OCI-LY7 (cell line): ENCODE data around the gene RAB17. TPM values are rescaled to one million over a fixed set of nuclear protein-coding genes. Genes with fewer than 3 reads are reported as not detected.

Experiments used
- BruUV-seq: library from RNA; stranded (reverse); fragments of 400-500 nt; replicated peaks from 2 replicates; lab custom pipeline; 2021; lab: Mats Ljungman, UMichigan
- CTCF ChIA-PET: fragments of 300-600 bp; sonication (Branson Sonifier 250); formaldehyde crosslinking; loops from one replicate; lab custom pipeline; 2022; ENCODE audit warnings: antibody characterized with exemption; ENCODE audit not compliant: unreplicated experiment; lab: Charles Lee
- POLR2A ChIA-PET: fragments of 300-600 bp; sonication (Branson Sonifier 250); formaldehyde crosslinking; loops from one replicate; lab custom pipeline; 2022; ENCODE audit warnings: antibody characterized with exemption; lab: Charles Lee
- DNase-seq: peaks from one replicate; pipeline ENCODE4 v3.0.0-alpha.2; 2015; ENCODE audit warnings: low spot score
- H2AFZ ChIP-seq: fragments of 200-600 bp; sonication (generic), shearing (Covaris generic); 2 replicates; pipeline ENCODE4 v1.6.1; 2014; ENCODE audit warnings: mild to moderate bottlenecking, antibody characterized with exemption, low read length, moderate library complexity
- H3K27ac ChIP-seq: fragments of 200-600 bp; sonication (generic); 2 replicates; pipeline ENCODE4 v1.5.1; 2014; ENCODE audit warnings: mixed run types, low read depth, mild to moderate bottlenecking, moderate library complexity, low read length, inconsistent platforms; ENCODE audit not compliant: poor library complexity, severe bottlenecking
- H3K36me3 ChIP-seq: fragments of 200-600 bp; sonication (generic); 2 replicates; pipeline ENCODE4 v1.6.1; 2014; ENCODE audit warnings: mild to moderate bottlenecking, antibody characterized with exemption, low read length, moderate library complexity, mixed read lengths; ENCODE audit not compliant: insufficient read depth
- H3K4me1 ChIP-seq: fragments of 200-600 bp; sonication (generic); 2 replicates; pipeline ENCODE4 v1.5.1; 2014; ENCODE audit warnings: mild to moderate bottlenecking, low read length; ENCODE audit not compliant: insufficient read depth, poor library complexity, severe bottlenecking
- H3K4me2 ChIP-seq: fragments of 200-600 bp; sonication (generic); 2 replicates; pipeline ENCODE4 v1.6.1; 2014; ENCODE audit warnings: mild to moderate bottlenecking, low read length
- H3K4me3 ChIP-seq: fragments of 200-600 bp; sonication (generic); 2 replicates; pipeline ENCODE4 v1.5.1; 2014; ENCODE audit warnings: mild to moderate bottlenecking, low read depth, low read length; ENCODE audit not compliant: poor library complexity, severe bottlenecking
- H3K79me2 ChIP-seq: fragments of 200-600 bp; sonication (generic); 2 replicates; pipeline ENCODE4 v1.6.1; 2016; ENCODE audit warnings: low read depth, mild to moderate bottlenecking, low read length, moderate library complexity, mixed read lengths; ENCODE audit not compliant: insufficient read depth
- H3K9me2 ChIP-seq: fragments of 200-600 bp; sonication (generic); 2 replicates; pipeline ENCODE4 v1.6.1; 2016; ENCODE audit warnings: mild to moderate bottlenecking, low read length, mixed read lengths; ENCODE audit not compliant: insufficient read depth
- H3K9me3 ChIP-seq: fragments of 200-600 bp; sonication (generic); 2 replicates; pipeline ENCODE4 v1.6.1; 2014; ENCODE audit warnings: mild to moderate bottlenecking, mixed run types, low read length, mixed read lengths
- H4K20me1 ChIP-seq: fragments of 200-600 bp; sonication (generic); 2 replicates; pipeline ENCODE4 v1.6.1; 2014; ENCODE audit warnings: mild to moderate bottlenecking, antibody characterized with exemption, low read length, moderate library complexity, mixed read lengths; ENCODE audit not compliant: insufficient read depth
- CTCF ChIP-seq: fragments of 200-600 bp; sonication (generic); conservative IDR thresholded peaks from 2 replicates; pipeline ENCODE4 v1.5.1; 2014; ENCODE audit warnings: mild to moderate bottlenecking, antibody characterized with exemption, low read length, moderate library complexity, mixed read lengths
- EZH2phosphoT487 ChIP-seq: fragments of 200-600 bp; sonication (generic); IDR thresholded peaks from 2 replicates; pipeline ENCODE4 v1.6.1; 2018; ENCODE audit warnings: low read depth, borderline replicate concordance, mild to moderate bottlenecking, mixed run types, antibody characterized with exemption, low read length, moderate library complexity, mixed read lengths
- intact Hi-C: fragments of 100-400 bp; cut with micrococcal nuclease; formaldehyde crosslinking; loops from one replicate; pipeline ENCODE4 v1.10.0; 2022; ENCODE audit not compliant: unreplicated experiment
- total RNA-seq, 2 experiments: library from RNA; depleted of rRNA in 1 of 2; stranded (reverse); fragments of >200 nt in 1 of 2; shearing (Covaris generic) in 1 of 2; gene quantifications; 2 replicates each; pipeline ENCODE4 v1.2.3, GENCODE V29; 2014 to 2022

RAB17 gene
- total RNA-seq, 2 experiments from 2014 or later, result not detected

DNA sequence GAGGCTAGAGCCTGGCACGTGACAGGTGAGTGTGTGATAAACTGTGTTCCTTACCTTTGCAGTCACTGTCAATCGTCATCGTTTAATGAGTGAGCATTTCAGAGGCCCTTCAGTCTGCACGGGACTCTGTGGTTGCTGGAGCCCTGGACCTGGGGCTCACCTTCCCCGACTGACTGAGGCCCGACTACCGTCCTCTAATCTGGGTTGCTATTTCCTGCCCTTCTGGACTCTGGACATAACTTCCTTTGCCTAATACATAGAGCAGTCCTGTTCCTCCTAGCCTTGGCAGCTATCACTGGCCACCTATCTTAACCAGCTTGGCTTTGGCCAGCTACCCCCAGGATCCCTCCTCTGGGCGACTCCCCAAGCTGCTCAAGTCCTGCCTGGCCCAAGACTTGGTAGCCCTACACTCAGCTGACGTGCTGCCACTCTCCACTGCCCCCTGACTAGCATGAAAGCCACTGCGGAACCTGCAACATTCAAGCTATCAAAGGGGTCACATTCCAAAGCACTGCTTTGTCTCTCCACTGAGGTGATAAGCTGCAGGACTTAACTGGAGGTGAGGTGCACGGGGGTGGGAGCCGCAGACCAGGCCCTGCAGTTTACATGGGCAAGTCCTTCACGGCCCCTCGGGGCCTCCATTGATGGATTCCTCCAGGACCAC lies 11.1 kb upstream of the RAB17 start:
- DNase-seq, result no peak
- POLR2A ChIA-PET, result interaction anchor here (0.5 to 1.5 kb wide), 3 partner anchors 33 to 582 kb away, joined by 3 to 4 read pairs (median 3); no protein-coding TSS in a partner anchor
- H3K4me3 ChIP-seq, result no peak overlapping the region
- TF ChIP-seq EZH2phosphoT487 (no peak), CTCF (no peak)
- intact Hi-C loops, result no loop called here
- no peak overlapping the region for H2AFZ ChIP-seq
- H3K9me2 ChIP-seq, result no peaks in the 10 kb centered on the region
- no peak overlapping the region for H3K27ac ChIP-seq
- no peaks in the 10 kb centered on the region for H3K79me2 ChIP-seq
- no peaks in the 10 kb centered on the region for H3K9me3 ChIP-seq
- H3K36me3 ChIP-seq, result no peaks in the 10 kb centered on the region
- H3K4me2 ChIP-seq, result no peak overlapping the region
- no TSS peak for BruUV-seq
- H3K4me1 ChIP-seq, result peaks cover 14% of the 10 kb centered on the region
- CTCF ChIA-PET, result no interaction called here
- H4K20me1 ChIP-seq, result no peaks in the 10 kb centered on the region

DNA sequence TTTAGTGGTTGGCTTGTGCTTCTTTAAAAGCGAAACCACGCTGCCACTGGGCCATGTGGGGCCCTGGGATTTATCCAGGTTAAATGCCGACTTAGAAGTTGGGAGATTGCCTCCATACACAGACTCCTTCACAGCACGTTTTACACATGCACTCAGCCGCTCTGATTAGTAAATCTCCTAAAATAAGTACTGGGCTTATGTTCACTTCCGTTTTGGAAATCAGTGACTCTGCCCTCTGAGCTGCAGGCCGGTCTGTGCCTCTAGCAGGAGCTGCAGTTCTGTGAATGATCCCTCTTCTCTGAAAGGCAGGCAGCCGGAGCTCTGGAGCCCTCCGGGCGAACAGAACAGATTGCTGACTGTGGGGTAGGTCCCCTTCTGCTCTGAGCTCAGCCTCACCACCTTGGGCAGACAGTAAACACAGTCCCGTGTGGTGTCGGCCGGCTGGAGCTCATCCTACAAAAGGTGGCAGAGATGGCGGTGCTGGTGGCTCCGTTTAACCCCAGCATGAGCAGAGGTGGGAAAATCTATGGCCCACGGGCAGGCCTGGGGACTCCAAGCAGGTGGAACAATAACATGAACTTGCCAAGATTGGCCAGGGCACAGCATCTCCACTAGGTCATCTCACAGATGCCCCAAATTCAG lies 9.8 kb upstream of the RAB17 start:
- BruUV-seq, result no TSS peak
- Histone ChIP-seq H3K4me3 (no peak overlapping the region), H3K36me3 (no peaks in the 10 kb centered on the region), H3K4me1 (peaks cover 14% of the 10 kb centered on the region), H3K79me2 (no peaks in the 10 kb centered on the region), H3K9me2 (no peaks in the 10 kb centered on the region), H4K20me1 (no peaks in the 10 kb centered on the region), H3K27ac (no peak overlapping the region), H2AFZ (peak overlapping the region; percentile 34; the same call in 1 of the 2 replicates), H3K9me3 (no peaks in the 10 kb centered on the region), H3K4me2 (peak overlapping the region; percentile 32; the same call in 1 of the 2 replicates)
- intact Hi-C loops, result no loop called here
- ChIA-PET POLR2A (no interaction called here), CTCF (no interaction called here)
- no peak for TF ChIP-seq CTCF
- no peak for TF ChIP-seq EZH2phosphoT487
- peak; percentile 20 for DNase-seq
